ENCODE data around the gene DPP6.

DPP6 gene

DNA sequence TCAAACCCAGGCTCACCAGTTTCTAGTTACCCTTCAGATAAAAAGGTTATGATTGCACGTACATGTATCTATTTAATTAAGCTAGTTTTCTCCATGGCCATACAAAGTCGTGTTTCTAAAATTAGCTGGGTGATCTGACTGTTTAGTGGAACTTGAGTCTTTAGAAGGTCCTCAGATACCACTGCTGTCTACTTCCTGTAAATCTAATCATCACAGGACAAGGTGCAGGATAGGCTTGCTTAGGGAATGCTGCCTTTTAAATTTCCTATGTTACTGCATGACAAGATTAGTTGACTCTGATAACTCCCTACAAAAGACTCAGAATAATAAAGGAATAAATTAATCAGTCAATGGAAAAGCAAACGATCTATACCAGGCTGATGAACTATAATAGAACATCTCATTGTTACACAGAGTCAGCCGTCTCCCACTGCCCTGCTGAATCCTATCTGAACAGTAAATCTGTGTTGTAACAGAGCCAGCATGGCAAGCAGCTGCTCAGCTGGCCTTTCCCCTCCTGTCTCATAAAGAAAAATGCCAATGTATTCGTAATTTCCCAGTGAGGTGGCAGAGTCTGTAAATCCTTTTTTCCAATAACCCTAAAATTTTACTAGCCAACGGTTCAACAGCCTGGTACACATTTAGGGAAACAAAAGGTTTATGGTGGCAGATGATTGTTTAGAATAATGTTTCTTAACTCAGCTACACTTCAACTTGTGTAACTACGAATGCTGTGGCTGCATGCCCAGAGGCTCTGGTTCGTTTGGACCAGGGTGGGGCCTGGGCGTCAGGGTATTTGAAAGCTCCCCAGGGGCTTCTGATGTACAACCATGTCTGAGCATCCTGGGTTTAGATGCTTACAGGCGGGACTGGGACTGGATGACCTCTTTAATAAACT lies 632.7 kb downstream of the DPP6 start:
- H3K27me3 ChIP-seq (ENCODE audit: control insufficient read depth, insufficient read depth, low read length) = no peaks in the 10 kb centered on the region
- no peaks in the 10 kb centered on the region for H3K9me3 ChIP-seq (ENCODE audit: control insufficient read depth, low read length)
- no peaks in the 10 kb centered on the region for H3K36me3 ChIP-seq (ENCODE audit: control insufficient read depth, insufficient read depth, low read length)
- peaks cover 13% of the 10 kb centered on the region for H3K4me1 ChIP-seq (ENCODE audit: control insufficient read depth, insufficient read depth, low read length)
- no peak overlapping the region for H3K9ac ChIP-seq (ENCODE audit: low read length)
- H3K4me3 ChIP-seq (ENCODE audit: low read length) = no peak overlapping the region

DNA sequence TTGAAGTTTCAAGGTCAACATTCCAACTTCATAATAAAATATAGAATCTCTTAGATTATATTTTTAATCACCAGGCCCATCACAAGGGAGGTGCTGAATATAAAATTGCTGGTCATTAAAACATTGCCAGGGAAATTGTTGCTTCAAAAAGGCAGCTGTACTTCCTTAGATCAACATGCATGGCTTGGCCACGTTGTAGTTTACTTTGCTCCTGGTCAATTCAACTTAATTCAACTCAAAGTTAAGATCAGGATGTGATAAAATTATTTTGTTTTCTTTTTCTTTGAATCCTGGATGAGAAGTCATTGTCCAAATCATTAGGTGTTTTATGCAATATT lies 633.3 kb downstream of the DPP6 start:
- Histone ChIP-seq H3K9me3 (ENCODE audit: control insufficient read depth, low read length) (no peaks in the 10 kb centered on the region), H3K4me1 (ENCODE audit: control insufficient read depth, insufficient read depth, low read length) (peaks cover 13% of the 10 kb centered on the region), H3K4me3 (ENCODE audit: low read length) (no peak overlapping the region), H3K36me3 (ENCODE audit: control insufficient read depth, insufficient read depth, low read length) (no peaks in the 10 kb centered on the region), H3K9ac (ENCODE audit: low read length) (no peak overlapping the region), H3K27me3 (ENCODE audit: control insufficient read depth, insufficient read depth, low read length) (no peaks in the 10 kb centered on the region)

DNA sequence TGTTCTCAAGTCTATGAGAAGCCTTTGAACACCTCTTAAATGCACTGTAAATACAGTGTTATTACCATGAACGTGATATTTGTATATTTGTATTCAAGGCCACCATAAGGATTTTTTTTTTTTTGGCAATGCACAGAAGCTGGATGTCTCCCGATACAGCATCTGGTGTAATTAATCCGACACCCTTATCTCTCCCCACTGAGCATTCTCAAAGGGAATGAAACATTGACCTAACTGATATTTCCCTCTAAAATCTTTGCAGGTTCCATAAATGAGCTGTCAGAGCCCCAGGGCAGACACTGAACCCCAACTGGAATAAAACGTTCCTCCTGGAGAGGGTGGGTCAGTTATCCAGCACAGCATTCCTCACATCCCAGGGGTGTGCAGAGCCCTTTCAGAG lies 634.1 kb downstream of the DPP6 start:
- no peaks in the 10 kb centered on the region for H3K27me3 ChIP-seq (ENCODE audit: control insufficient read depth, insufficient read depth, low read length)

DNA sequence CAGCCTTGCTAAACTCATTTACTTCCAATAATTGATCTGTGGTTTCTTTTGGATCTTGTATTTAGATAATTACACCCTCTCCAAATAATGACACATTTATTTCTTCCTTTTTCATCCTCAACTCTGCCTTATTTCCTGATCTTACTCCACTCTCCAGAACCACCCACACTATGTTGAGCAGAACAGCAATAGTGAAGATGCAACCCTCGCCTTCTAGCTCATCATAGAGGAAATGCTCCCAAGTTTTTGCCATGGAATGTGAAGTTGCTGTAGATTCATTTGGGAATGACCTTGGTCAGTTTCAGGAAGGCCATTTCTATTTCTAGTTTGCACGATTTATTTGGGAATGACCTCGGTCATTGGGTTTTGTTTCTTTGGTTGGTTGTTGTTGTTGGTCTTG lies 636.8 kb downstream of the DPP6 start:
- H3K27me3 ChIP-seq (ENCODE audit: control insufficient read depth, insufficient read depth, low read length) = no peaks in the 10 kb centered on the region
- H3K36me3 ChIP-seq (ENCODE audit: control insufficient read depth, insufficient read depth, low read length) = no peaks in the 10 kb centered on the region
- peaks cover 10% of the 10 kb centered on the region for H3K4me1 ChIP-seq (ENCODE audit: control insufficient read depth, insufficient read depth, low read length)
- H3K9me3 ChIP-seq (ENCODE audit: control insufficient read depth, low read length) = no peaks in the 10 kb centered on the region
- H3K4me3 ChIP-seq (ENCODE audit: low read length) = no peak overlapping the region
- no peak overlapping the region for H3K9ac ChIP-seq (ENCODE audit: low read length)

More for the DNA sequence above, 634.1 kb downstream of the DPP6 start:
- no peak overlapping the region for H3K9ac ChIP-seq (ENCODE audit: low read length)
- no peak overlapping the region for H3K4me3 ChIP-seq (ENCODE audit: low read length)
- no peaks in the 10 kb centered on the region for H3K9me3 ChIP-seq (ENCODE audit: control insufficient read depth, low read length)
- no peaks in the 10 kb centered on the region for H3K36me3 ChIP-seq (ENCODE audit: control insufficient read depth, insufficient read depth, low read length)
- peaks cover 13% of the 10 kb centered on the region for H3K4me1 ChIP-seq (ENCODE audit: control insufficient read depth, insufficient read depth, low read length)

DNA sequence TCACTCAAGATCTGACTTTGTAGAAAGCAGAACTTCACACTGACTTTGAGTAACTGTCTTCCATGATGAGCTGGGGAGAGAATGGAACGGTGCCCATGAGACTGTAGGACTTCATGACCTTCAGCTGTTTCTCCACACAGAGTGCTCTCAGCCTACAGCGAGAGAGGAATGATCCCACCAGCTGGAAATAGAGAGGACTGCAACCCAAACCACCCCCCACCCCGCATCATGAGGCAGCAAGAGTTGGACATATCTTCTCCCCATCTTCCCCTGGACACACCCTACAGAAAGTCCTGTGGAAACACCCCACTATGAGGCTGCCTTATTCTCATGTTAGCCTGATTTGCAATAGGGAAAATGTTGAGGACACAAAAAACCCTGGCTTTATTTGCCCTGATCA lies 638.2 kb downstream of the DPP6 start:
- Histone ChIP-seq H3K4me1 (ENCODE audit: control insufficient read depth, insufficient read depth, low read length) (no peaks in the 10 kb centered on the region), H3K4me3 (ENCODE audit: low read length) (no peak overlapping the region), H3K9ac (ENCODE audit: low read length) (no peak overlapping the region), H3K36me3 (ENCODE audit: control insufficient read depth, insufficient read depth, low read length) (no peaks in the 10 kb centered on the region), H3K27me3 (ENCODE audit: control insufficient read depth, insufficient read depth, low read length) (no peaks in the 10 kb centered on the region), H3K9me3 (ENCODE audit: control insufficient read depth, low read length) (no peaks in the 10 kb centered on the region)

DNA sequence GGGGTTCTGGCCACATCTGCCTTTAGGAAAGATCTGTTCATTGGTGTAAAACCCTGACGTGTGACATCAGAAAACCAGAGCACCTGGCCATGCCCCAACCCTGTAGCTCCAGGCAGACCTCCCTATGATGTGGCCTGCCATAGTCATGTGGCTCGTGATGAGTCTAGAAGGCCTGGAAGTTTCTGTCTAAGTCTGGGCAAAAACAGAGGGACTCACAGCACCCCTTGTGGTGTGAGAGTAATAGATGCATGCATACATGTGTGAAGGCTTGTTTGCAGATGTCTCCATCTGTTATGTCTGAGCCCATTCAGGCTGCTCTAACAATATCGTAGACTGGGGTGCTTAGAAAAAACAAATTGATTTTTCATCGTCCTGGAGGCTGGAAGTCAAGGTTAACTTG lies 641.5 kb downstream of the DPP6 start:
- no peak overlapping the region for H3K9ac ChIP-seq (ENCODE audit: low read length)
- H3K27me3 ChIP-seq (ENCODE audit: control insufficient read depth, insufficient read depth, low read length) = no peaks in the 10 kb centered on the region
- no peaks in the 10 kb centered on the region for H3K4me1 ChIP-seq (ENCODE audit: control insufficient read depth, insufficient read depth, low read length)

DNA sequence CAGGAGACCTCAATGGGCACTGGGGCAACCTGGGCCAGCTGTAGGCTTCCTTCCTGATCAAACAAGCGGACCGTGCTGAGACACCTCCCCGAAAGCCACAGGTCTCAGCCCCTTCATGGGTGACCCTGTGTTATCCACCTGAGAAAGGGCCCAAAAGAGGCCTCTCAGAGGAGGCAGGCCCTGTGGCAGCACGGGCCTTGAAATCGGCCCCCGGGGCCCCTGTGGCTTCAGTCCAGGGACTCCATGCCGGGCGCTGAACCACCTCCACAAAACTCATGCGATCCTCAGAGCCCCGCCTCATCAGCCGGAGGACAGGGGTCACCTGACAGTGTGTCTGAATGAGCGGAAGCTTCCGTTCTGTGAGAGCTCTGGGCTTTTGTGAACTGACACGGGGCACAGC lies 643.6 kb downstream of the DPP6 start:
- H3K27me3 ChIP-seq (ENCODE audit: control insufficient read depth, insufficient read depth, low read length) = no peaks in the 10 kb centered on the region
- no peaks in the 10 kb centered on the region for H3K9me3 ChIP-seq (ENCODE audit: control insufficient read depth, low read length)
- H3K4me1 ChIP-seq (ENCODE audit: control insufficient read depth, insufficient read depth, low read length) = no peaks in the 10 kb centered on the region
- H3K9ac ChIP-seq (ENCODE audit: low read length) = no peak overlapping the region
- no peaks in the 10 kb centered on the region for H3K36me3 ChIP-seq (ENCODE audit: control insufficient read depth, insufficient read depth, low read length)
- H3K4me3 ChIP-seq (ENCODE audit: low read length) = no peak overlapping the region

More for the DNA sequence above, 641.5 kb downstream of the DPP6 start:
- Histone ChIP-seq H3K4me3 (ENCODE audit: low read length) (no peak overlapping the region), H3K36me3 (ENCODE audit: control insufficient read depth, insufficient read depth, low read length) (no peaks in the 10 kb centered on the region), H3K9me3 (ENCODE audit: control insufficient read depth, low read length) (no peaks in the 10 kb centered on the region)

DNA sequence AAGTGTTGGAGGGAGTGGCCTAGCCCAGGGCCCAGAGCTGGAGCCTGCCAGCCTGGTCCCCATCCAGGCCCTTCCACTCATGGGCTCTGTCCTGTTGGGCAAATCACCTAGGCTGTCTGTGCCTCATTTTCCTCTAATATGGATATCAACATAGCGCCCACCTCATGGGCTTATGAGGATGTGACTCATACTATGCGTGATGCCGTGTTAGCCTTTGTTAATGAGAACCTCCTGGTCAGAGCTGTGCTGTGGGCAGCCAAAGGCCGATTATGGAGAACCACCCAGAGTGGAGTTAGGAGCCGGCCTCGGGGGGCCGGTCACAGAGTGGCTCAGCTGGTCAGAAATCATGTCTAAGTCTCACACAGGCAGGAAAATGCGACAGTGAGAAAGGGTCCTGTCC lies 644.4 kb downstream of the DPP6 start:
- Histone ChIP-seq H3K9me3 (ENCODE audit: control insufficient read depth, low read length) (no peaks in the 10 kb centered on the region), H3K9ac (ENCODE audit: low read length) (no peak overlapping the region), H3K4me1 (ENCODE audit: control insufficient read depth, insufficient read depth, low read length) (no peaks in the 10 kb centered on the region), H3K4me3 (ENCODE audit: low read length) (no peak overlapping the region), H3K27me3 (ENCODE audit: control insufficient read depth, insufficient read depth, low read length) (no peaks in the 10 kb centered on the region), H3K36me3 (ENCODE audit: control insufficient read depth, insufficient read depth, low read length) (no peaks in the 10 kb centered on the region)

DNA sequence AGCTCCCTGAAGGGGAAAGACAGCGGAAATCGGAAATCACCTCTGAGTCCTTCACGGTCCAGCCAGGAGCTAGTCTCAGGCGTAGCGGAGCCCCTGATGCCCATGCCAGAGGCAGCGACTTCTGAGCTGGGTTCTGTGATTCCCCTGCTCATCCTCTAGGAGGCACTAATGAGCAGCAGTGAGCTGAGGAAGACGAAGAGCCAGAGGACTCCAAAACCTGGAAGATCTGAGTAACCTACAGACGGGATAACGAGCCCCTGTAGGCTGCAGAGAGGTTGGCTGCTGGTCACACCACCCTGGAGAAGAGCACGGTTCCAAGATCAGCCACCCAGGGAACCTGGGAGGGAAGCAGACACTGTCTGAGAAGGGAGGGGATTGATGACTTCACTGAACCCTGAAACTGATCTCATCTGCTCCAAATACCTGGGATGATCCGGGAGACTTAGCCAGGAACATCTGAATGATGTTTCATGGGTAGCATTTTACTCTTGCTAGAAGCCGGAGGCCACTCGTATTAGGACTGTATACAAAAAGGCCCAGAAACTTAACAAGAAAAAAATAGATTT lies 646.6 kb downstream of the DPP6 start:
- Histone ChIP-seq H3K36me3 (ENCODE audit: control insufficient read depth, insufficient read depth, low read length) (no peaks in the 10 kb centered on the region), H3K4me3 (ENCODE audit: low read length) (no peak overlapping the region), H3K9me3 (ENCODE audit: control insufficient read depth, low read length) (no peaks in the 10 kb centered on the region), H3K4me1 (ENCODE audit: control insufficient read depth, insufficient read depth, low read length) (no peaks in the 10 kb centered on the region), H3K9ac (ENCODE audit: low read length) (no peak overlapping the region), H3K27me3 (ENCODE audit: control insufficient read depth, insufficient read depth, low read length) (no peaks in the 10 kb centered on the region)

DNA sequence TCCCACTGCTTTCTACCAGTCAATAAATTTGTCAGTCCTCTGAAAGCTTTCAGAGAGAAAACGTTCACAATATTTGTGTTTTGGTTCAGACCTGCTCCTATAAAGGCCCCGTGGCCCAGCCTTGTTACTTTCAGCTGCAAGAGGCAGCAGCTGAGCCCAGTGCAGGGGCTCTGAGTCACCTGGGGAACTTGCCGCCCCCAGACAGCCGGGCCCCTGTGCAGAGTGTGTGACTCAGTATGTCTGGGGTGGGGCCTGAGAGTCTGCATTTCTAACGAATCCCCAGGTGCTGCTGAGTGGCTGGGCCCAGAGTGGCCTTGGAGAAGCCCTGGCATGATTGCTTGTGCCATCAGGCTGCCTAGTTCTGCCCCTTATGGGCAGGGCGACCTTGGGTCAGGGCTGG lies 647.2 kb downstream of the DPP6 start:
- Histone ChIP-seq H3K27me3 (ENCODE audit: control insufficient read depth, insufficient read depth, low read length) (no peaks in the 10 kb centered on the region), H3K9ac (ENCODE audit: low read length) (no peak overlapping the region), H3K36me3 (ENCODE audit: control insufficient read depth, insufficient read depth, low read length) (no peaks in the 10 kb centered on the region)

DNA sequence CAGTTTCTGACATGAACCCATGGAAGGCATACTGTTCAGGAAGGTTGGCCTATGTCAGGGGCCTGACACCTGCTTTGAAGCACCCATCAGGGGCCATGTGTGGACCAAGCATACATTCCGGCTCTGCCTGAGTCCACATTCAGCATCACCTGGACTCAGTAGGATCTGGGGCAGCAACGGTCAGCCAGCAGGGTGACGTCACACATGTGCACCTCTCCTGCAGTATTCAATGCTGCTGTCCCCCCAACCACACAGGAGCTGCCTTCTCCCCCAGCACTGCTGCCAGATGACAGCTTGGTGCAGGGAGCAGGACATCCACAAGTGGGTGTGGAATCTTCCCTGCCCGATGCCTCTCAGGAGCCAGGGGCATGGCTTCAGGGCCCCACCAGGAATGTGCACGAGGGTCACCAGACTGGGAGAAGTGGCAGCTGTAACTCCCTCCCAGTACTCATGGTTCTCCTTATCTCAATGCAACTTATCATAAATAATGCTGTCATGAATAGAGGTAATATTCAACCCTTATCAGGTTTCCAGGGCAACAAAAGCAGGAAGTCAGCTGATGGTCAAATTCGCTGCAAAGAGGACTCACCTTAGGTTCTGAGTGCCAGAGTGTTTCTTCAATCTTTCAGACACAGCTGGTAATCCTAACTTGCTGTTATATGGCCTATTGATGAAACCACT lies 657.8 kb downstream of the DPP6 start:
- Histone ChIP-seq H3K27me3 (ENCODE audit: control insufficient read depth, insufficient read depth, low read length) (no peaks in the 10 kb centered on the region), H3K4me3 (ENCODE audit: low read length) (no peak overlapping the region), H3K36me3 (ENCODE audit: control insufficient read depth, insufficient read depth, low read length) (no peaks in the 10 kb centered on the region), H3K9ac (ENCODE audit: low read length) (no peak overlapping the region), H3K4me1 (ENCODE audit: control insufficient read depth, insufficient read depth, low read length) (no peaks in the 10 kb centered on the region), H3K9me3 (ENCODE audit: control insufficient read depth, low read length) (no peaks in the 10 kb centered on the region)

More for the DNA sequence above, 647.2 kb downstream of the DPP6 start:
- H3K9me3 ChIP-seq (ENCODE audit: control insufficient read depth, low read length) = no peaks in the 10 kb centered on the region
- no peaks in the 10 kb centered on the region for H3K4me1 ChIP-seq (ENCODE audit: control insufficient read depth, insufficient read depth, low read length)
- no peak overlapping the region for H3K4me3 ChIP-seq (ENCODE audit: low read length)

DNA sequence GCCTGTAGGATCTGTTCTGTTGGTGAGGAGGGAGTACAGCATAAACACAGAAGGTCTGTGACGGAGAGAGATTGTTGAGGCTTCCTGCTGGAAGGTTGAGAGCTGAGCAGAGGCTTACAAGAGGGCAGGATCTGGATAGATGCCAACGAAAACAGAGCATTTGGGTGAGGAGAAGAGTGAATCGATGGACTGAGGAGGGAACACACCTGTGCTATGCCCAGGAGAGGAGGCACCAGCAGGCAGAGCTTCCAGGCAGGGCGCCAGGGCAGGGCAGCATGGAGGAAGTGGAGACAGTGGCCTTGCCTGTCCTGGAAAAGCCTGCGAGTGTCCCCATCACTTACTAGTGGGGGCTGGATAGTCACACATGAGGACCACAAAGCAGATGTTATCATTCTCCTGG lies 667.8 kb downstream of the DPP6 start:
- Histone ChIP-seq H3K9me3 (ENCODE audit: control insufficient read depth, low read length) (no peaks in the 10 kb centered on the region), H3K4me1 (ENCODE audit: control insufficient read depth, insufficient read depth, low read length) (no peaks in the 10 kb centered on the region), H3K36me3 (ENCODE audit: control insufficient read depth, insufficient read depth, low read length) (no peaks in the 10 kb centered on the region), H3K4me3 (ENCODE audit: low read length) (no peak overlapping the region), H3K9ac (ENCODE audit: low read length) (no peak overlapping the region), H3K27me3 (ENCODE audit: control insufficient read depth, insufficient read depth, low read length) (no peaks in the 10 kb centered on the region)

Data from mucosa of stomach (tissue), 1 donor.